Karpas-422 (cell line): ENCODE data around the gene EHBP1. TPM values are rescaled to one million over a fixed set of nuclear protein-coding genes. Genes with fewer than 3 reads are reported as not detected.

Source experiments
- DNase-seq: peaks from one replicate; pipeline ENCODE4 v3.0.0-alpha.2; 2015
- H2AFZ ChIP-seq: fragments of 200-600 bp; sonication (generic); 2 replicates; pipeline ENCODE4 v1.6.1; 2014; ENCODE audit warnings: antibody characterized with exemption, low read length, mixed read lengths
- H3K27ac ChIP-seq: fragments of 200-600 bp; sonication (generic); 2 replicates; pipeline ENCODE4 v1.5.1; 2014; ENCODE audit warnings: mild to moderate bottlenecking, low read length, moderate library complexity
- H3K27me3 ChIP-seq: fragments of 200-600 bp; sonication (generic); 2 replicates; pipeline ENCODE4 v1.6.1; 2014; ENCODE audit warnings: low read length, mixed read lengths
- H3K36me3 ChIP-seq: fragments of 200-600 bp; sonication (generic); 2 replicates; pipeline ENCODE4 v1.6.1; 2014; ENCODE audit warnings: low read length, mixed read lengths; ENCODE audit not compliant: insufficient read depth
- H3K4me1 ChIP-seq: fragments of 200-600 bp; sonication (generic); 2 replicates; pipeline ENCODE4 v1.6.1; 2014; ENCODE audit warnings: mild to moderate bottlenecking, low read length, mixed read lengths
- H3K4me2 ChIP-seq: fragments of 200-600 bp; sonication (generic); 2 replicates; pipeline ENCODE4 v1.6.1; 2014; ENCODE audit warnings: low read length, low read depth, mild to moderate bottlenecking; ENCODE audit not compliant: poor library complexity, severe bottlenecking
- H3K4me3 ChIP-seq: fragments of 200-600 bp; sonication (generic); 2 replicates; pipeline ENCODE4 v1.5.1; 2014; ENCODE audit warnings: mild to moderate bottlenecking, antibody characterized with exemption, low read length, mixed read lengths
- H3K79me2 ChIP-seq: fragments of 200-600 bp; sonication (generic); 2 replicates; pipeline ENCODE4 v1.6.1; 2014; ENCODE audit warnings: mild to moderate bottlenecking, low read length, mixed read lengths
- H3K9ac ChIP-seq: fragments of 200-600 bp; sonication (generic); 2 replicates; pipeline ENCODE4 v1.6.0; 2014; ENCODE audit warnings: low read length
- H3K9me2 ChIP-seq: fragments of 200-600 bp; sonication (generic), shearing (Covaris generic); replicated peaks from 2 replicates; pipeline ENCODE4 v1.6.0; 2014; ENCODE audit warnings: mild to moderate bottlenecking, low read length, moderate library complexity; ENCODE audit not compliant: insufficient read depth
- H3K9me3 ChIP-seq: fragments of 300-700, 200-600 bp; sonication (generic); 2 replicates; pipeline ENCODE4 v1.6.1; 2014; ENCODE audit warnings: low read length, mixed read lengths
- H4K20me1 ChIP-seq: fragments of 200-600 bp; sonication (generic); 2 replicates; pipeline ENCODE4 v1.6.1; 2014; ENCODE audit warnings: mild to moderate bottlenecking, antibody characterized with exemption, low read length, low read depth; ENCODE audit not compliant: insufficient read depth
- total RNA-seq: library from RNA; depleted of rRNA; stranded (reverse); fragments of >200 nt; shearing (Covaris generic); gene quantifications from 2 replicates; pipeline ENCODE4 v1.2.3, GENCODE V29; 2014; ENCODE audit warnings: low replicate concordance

The EHBP1 gene
- total RNA-seq, 1 experiment from 2014 or later, result 32.2 TPM

DNA sequence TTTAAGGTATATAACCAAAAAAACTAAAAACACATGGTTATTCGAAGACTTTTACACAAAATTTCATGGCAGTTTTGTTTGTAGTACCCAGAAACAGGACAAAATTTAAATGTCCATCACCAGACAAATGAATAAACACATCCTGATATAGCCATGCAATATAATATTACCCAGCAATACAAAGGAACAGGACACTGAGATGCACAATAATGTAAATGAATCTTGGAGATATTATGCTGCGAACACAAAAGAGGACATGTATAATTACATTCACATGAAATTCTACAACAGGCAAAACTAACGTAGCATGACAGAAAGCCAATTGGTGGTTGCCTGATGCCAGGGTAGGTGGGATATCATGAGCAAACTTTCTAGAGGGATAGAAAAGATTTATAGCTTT, 252.7 kb downstream of the EHBP1 start:
- Histone ChIP-seq H3K4me1 (no peaks in the 10 kb centered on the region), H3K27ac (no peak overlapping the region), H3K9me3 (no peaks in the 10 kb centered on the region), H3K4me3 (no peak overlapping the region), H3K27me3 (no peaks in the 10 kb centered on the region), H2AFZ (no peak overlapping the region), H3K79me2 (no peaks in the 10 kb centered on the region), H3K36me3 (peaks cover 4% of the 10 kb centered on the region; the same call in 1 of the 2 replicates), H3K9ac (no peak overlapping the region), H3K4me2 (no peak overlapping the region), H3K9me2 (no peaks in the 10 kb centered on the region), H4K20me1 (no peaks in the 10 kb centered on the region)
- no peak for DNase-seq

DNA sequence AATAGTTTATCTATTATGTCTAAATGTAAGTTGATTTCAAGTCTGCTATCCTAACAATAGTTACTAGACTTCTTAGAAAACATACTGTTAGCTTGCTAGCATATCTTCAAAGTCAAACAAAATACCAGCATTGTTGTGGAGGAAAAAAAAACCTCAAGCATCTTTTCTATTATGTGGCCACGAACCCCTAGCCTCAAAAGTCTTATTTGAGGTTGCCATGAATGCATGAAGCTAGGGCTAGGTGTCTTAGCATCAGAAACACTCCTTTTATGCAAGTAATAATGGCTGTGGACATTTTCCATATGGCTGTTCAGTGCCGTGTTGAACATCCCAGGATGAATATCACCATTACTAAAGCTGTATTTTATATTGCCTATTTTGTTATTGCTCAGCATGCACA, 258.5 kb downstream of the EHBP1 start:
- Histone ChIP-seq H3K4me3 (no peak overlapping the region), H3K9ac (no peak overlapping the region), H3K4me1 (no peaks in the 10 kb centered on the region), H3K9me2 (no peaks in the 10 kb centered on the region), H4K20me1 (no peaks in the 10 kb centered on the region), H2AFZ (no peak overlapping the region), H3K79me2 (no peaks in the 10 kb centered on the region), H3K36me3 (no peaks in the 10 kb centered on the region; the same call in 1 of the 2 replicates), H3K4me2 (no peak overlapping the region), H3K27ac (no peak overlapping the region), H3K27me3 (no peaks in the 10 kb centered on the region), H3K9me3 (no peaks in the 10 kb centered on the region)
- no peak for DNase-seq

DNA sequence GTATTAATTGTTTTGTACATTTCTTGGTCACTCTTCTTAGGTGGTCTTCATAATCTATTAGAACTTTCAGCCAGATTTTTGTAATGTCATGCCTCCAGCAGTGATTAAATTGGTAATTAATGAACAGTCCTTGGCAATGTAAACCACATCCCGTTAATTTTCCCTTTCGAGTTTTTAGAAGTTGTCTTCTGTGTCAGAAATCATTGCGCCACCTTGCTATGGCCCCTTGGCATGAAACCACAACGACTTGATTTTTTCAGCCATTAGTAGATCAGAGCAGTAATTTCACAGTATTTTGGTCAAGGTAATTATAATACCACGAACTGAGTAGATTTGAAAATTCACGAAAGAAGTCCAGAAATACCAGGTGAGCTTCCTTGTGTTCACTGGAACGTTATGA, 259.2 kb downstream of the EHBP1 start:
- Histone ChIP-seq H3K79me2 (no peaks in the 10 kb centered on the region), H3K36me3 (no peaks in the 10 kb centered on the region; the same call in 1 of the 2 replicates), H3K27ac (no peak overlapping the region), H2AFZ (no peak overlapping the region), H3K4me2 (no peak overlapping the region), H3K9me3 (no peaks in the 10 kb centered on the region), H3K27me3 (no peaks in the 10 kb centered on the region), H4K20me1 (no peaks in the 10 kb centered on the region), H3K9me2 (no peaks in the 10 kb centered on the region), H3K4me1 (peaks cover 3% of the 10 kb centered on the region; the same call in 1 of the 2 replicates), H3K9ac (no peak overlapping the region), H3K4me3 (no peak overlapping the region)
- DNase-seq, result no peak

DNA sequence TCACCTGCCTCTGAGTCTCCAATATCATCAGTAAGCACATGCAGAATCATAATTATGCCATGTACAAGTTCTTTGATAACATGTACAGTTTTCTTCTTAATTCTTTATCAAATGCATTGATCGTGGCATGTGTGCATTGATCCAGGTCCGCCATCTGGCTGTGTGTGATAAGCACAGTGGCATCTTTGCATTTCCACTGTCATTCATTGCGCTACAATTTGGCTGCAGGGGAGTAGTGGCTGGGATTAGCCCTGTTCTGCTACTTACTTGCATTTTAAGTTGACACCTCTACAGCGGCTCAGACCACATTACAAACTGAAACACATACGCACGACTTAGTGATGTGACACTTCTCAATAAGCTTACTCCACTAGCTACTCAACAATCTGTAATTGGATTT, 261.5 kb downstream of the EHBP1 start:
- H4K20me1 ChIP-seq, result no peaks in the 10 kb centered on the region
- peaks cover 4% of the 10 kb centered on the region; the same call in 1 of the 2 replicates for H3K4me1 ChIP-seq
- H3K9me3 ChIP-seq, result no peaks in the 10 kb centered on the region
- DNase-seq, result no peak
- no peak overlapping the region for H2AFZ ChIP-seq
- H3K79me2 ChIP-seq, result no peaks in the 10 kb centered on the region
- H3K27me3 ChIP-seq, result no peaks in the 10 kb centered on the region
- no peak overlapping the region for H3K4me2 ChIP-seq
- H3K9me2 ChIP-seq, result no peaks in the 10 kb centered on the region
- no peak overlapping the region for H3K4me3 ChIP-seq
- no peaks in the 10 kb centered on the region; the same call in 1 of the 2 replicates for H3K36me3 ChIP-seq
- no peak overlapping the region for H3K27ac ChIP-seq
- H3K9ac ChIP-seq, result no peak overlapping the region

DNA sequence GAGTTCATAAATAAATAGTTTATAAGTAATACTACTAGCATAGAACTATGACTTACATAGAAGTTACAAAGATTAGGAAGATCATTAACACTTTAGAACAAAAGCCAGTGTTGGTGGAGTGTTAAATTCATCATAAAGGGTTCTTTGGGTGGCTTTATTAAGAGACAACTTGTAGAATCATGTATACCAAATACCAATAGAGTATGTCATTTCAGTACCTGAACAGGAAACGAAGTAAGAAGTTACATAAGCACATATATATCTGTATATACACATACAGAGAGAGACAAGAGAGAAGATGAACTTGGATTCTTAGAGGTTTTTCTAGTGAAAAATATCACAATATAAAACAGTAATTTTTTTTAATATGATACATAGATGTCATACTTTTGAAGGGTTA, 262.7 kb downstream of the EHBP1 start:
- Histone ChIP-seq H3K27ac (no peak overlapping the region), H3K9me2 (no peaks in the 10 kb centered on the region), H3K79me2 (no peaks in the 10 kb centered on the region), H3K9me3 (no peaks in the 10 kb centered on the region), H3K36me3 (no peaks in the 10 kb centered on the region; the same call in 1 of the 2 replicates), H3K4me3 (no peak overlapping the region), H2AFZ (no peak overlapping the region), H4K20me1 (no peaks in the 10 kb centered on the region), H3K4me1 (peaks cover 4% of the 10 kb centered on the region; the same call in 1 of the 2 replicates), H3K9ac (no peak overlapping the region), H3K4me2 (no peak overlapping the region), H3K27me3 (no peaks in the 10 kb centered on the region)
- DNase-seq, result no peak

DNA sequence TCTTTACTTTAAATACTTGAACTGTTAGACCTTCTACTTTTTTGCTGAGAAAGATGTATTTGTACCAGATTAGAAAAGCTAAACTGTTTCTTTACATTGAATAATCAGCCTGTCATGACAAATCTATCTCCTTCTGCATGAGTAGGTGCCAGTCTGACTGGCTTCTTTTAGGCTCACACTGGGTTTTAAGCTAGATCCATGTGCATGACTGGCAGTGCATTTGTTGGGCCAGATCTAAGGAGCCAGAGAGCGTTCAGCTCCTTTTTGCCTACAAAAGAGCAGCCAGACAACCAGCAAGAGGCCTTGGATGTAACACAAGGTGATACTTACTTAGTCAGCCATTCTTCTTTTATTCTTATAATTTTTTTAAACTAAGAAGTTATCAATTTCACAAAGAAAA, 263.2 kb downstream of the EHBP1 start:
- no peaks in the 10 kb centered on the region for H3K9me3 ChIP-seq
- DNase-seq, result no peak
- no peaks in the 10 kb centered on the region for H3K9me2 ChIP-seq
- no peaks in the 10 kb centered on the region for H3K27me3 ChIP-seq
- H3K4me2 ChIP-seq, result no peak overlapping the region
- H3K4me3 ChIP-seq, result no peak overlapping the region
- no peak overlapping the region for H2AFZ ChIP-seq
- H3K27ac ChIP-seq, result no peak overlapping the region
- H3K4me1 ChIP-seq, result peaks cover 4% of the 10 kb centered on the region; the same call in 1 of the 2 replicates
- no peaks in the 10 kb centered on the region; the same call in 1 of the 2 replicates for H3K36me3 ChIP-seq
- H3K79me2 ChIP-seq, result no peaks in the 10 kb centered on the region
- no peak overlapping the region for H3K9ac ChIP-seq
- H4K20me1 ChIP-seq, result no peaks in the 10 kb centered on the region

DNA sequence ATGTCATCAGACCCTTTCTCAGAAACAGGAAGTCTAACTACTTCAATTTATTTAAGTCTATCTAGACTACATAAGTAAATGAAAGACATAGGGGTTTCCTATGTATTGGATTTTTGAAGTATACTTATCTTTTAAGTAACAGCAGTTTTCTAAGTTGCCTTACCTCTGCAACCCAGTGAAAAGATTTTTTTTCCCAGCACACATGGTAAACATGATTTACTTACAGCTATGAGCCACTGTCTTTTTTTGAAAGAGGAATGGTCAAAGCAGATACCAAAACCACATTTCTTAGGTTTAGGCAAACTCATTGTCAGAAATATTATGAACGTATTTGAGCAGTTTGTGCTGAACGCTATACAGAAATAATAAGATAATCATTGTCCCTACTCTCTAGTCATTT, 266.4 kb downstream of the EHBP1 start:
- Histone ChIP-seq H3K9ac (no peak overlapping the region), H3K27me3 (no peaks in the 10 kb centered on the region), H3K79me2 (no peaks in the 10 kb centered on the region), H3K27ac (no peak overlapping the region), H2AFZ (no peak overlapping the region), H3K4me3 (no peak overlapping the region), H3K4me1 (peaks cover 4% of the 10 kb centered on the region; the same call in 1 of the 2 replicates), H3K4me2 (no peak overlapping the region), H3K36me3 (no peaks in the 10 kb centered on the region), H3K9me3 (no peaks in the 10 kb centered on the region), H3K9me2 (no peaks in the 10 kb centered on the region), H4K20me1 (no peaks in the 10 kb centered on the region)
- DNase-seq, result no peak

DNA sequence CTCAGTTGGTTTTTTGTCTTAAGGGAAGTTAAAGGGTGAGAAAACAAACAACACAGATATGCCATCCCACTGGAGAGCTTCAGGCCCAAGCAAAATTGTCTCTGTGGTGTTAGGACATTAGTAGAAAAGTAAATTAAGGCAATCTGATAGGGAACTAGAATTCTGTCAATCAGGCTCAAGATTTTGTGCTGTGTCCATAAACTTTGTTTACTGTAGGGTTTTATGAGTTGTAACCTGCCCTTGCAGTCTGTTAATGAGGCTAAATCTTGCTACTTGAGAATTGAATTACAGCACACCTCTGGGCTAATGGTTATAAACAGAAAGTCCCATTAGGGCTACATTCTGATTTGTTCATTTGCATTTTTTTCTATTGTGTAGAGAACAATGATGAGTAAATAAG, 267.1 kb downstream of the EHBP1 start:
- no peak for DNase-seq
- peaks cover 4% of the 10 kb centered on the region; the same call in 1 of the 2 replicates for H3K4me1 ChIP-seq

DNA sequence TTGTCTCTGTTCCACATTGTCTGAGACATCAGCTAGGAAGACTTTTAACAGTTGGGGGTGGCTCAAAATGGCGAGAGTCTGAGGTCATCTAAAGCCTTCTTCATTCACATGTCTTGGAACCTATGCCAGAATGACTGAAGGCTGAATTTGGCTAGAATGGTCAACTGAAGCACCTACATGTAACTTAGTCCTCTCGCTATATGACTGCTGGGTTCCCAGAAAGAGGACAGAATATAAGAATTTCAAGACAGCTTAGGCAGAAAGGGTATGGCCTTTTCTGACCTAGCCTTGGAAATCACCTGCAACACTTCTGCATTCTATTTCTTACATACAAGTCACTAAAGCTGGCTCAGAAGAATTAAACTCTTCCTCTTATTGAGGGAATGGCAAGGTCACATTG, 269.5 kb downstream of the EHBP1 start:
- no peak for DNase-seq
- H4K20me1 ChIP-seq, result no peaks in the 10 kb centered on the region
- H3K27ac ChIP-seq, result no peak overlapping the region
- no peak overlapping the region for H3K9ac ChIP-seq
- no peak overlapping the region for H3K4me2 ChIP-seq
- no peak overlapping the region for H2AFZ ChIP-seq
- H3K9me3 ChIP-seq, result no peaks in the 10 kb centered on the region
- no peak overlapping the region for H3K4me3 ChIP-seq
- no peaks in the 10 kb centered on the region for H3K27me3 ChIP-seq
- no peaks in the 10 kb centered on the region for H3K4me1 ChIP-seq
- H3K79me2 ChIP-seq, result no peaks in the 10 kb centered on the region
- H3K36me3 ChIP-seq, result no peaks in the 10 kb centered on the region
- H3K9me2 ChIP-seq, result no peaks in the 10 kb centered on the region

More for the DNA sequence above, 267.1 kb downstream of the EHBP1 start:
- H3K4me3 ChIP-seq, result no peak overlapping the region
- H2AFZ ChIP-seq, result no peak overlapping the region
- no peak overlapping the region for H3K4me2 ChIP-seq
- no peaks in the 10 kb centered on the region for H3K36me3 ChIP-seq
- H3K9ac ChIP-seq, result no peak overlapping the region
- H3K9me2 ChIP-seq, result no peaks in the 10 kb centered on the region
- no peaks in the 10 kb centered on the region for H3K9me3 ChIP-seq
- H3K27ac ChIP-seq, result no peak overlapping the region
- no peaks in the 10 kb centered on the region for H4K20me1 ChIP-seq
- H3K27me3 ChIP-seq, result no peaks in the 10 kb centered on the region
- no peaks in the 10 kb centered on the region for H3K79me2 ChIP-seq
